HepG2 (cell line): Measurements from ENCODE around the gene CORO7. TPM values are rescaled to one million over a fixed set of nuclear protein-coding genes. Genes with fewer than 3 reads are reported as not detected.

Experiments
- ATAC-seq: fragments of 200-7000 bp; cut with Tn5 transposase; 3 replicates; pipeline ENCODE4 v1.9.1; 2020; ENCODE audit warnings: mild to moderate bottlenecking, moderate library complexity
- BruUV-seq: library from RNA; stranded (reverse); fragments of 400-500 nt; replicated peaks from 2 replicates; lab custom pipeline; 2021; lab: Mats Ljungman, UMichigan
- CTCF ChIA-PET: fragments of 300-600 bp; formaldehyde crosslinking; extraction: SDS; loops from one replicate; lab custom pipeline; 2021; ENCODE audit warnings: low total read pairs, inconsistent platforms, low intra/inter-chr PET ratio; lab: Yijun Ruan, JAX
- POLR2A ChIA-PET: fragments of 350-600 bp; sonication (Branson Sonifier 250); formaldehyde crosslinking; loops from one replicate; lab custom pipeline; 2020; ENCODE audit warnings: antibody characterized with exemption, inconsistent platforms; lab: Yijun Ruan, JAX
- DNase-seq: peaks from one replicate; pipeline ENCODE4 v3.0.0-alpha.2; 2015; ENCODE audit warnings: low spot score
- FAIRE-seq: peaks from 3 replicates; lab custom pipeline; 2011; peaks lifted over from hg19 to GRCh38; lab: Jason Lieb, UNC
- H2AFZ ChIP-seq: one replicate; pipeline ENCODE4 v1.6.1; 2011; ENCODE audit warnings: low read length, inconsistent platforms
- H3K27ac ChIP-seq: fragments of 300-600 bp; 3 replicates; pipeline ENCODE4 v1.8.0; 2011; ENCODE audit warnings: mixed run types, mild to moderate bottlenecking, mixed read lengths, low read length, inconsistent platforms; ENCODE audit not compliant: insufficient read depth; ENCODE audit errors: extremely low read length
- H3K27me3 ChIP-seq, 2 experiments: fragments of 200-600 bp in 1 of 2; 2 replicates in 1 of 2; 3 replicates in 1 of 2; pipeline versions ENCODE4 v1.6.0 to v1.8.0; 2011; ENCODE audit warnings: low read length in 2 of 2, mild to moderate bottlenecking in 2 of 2, moderate library complexity in 2 of 2, inconsistent platforms in 1 of 2; ENCODE audit not compliant: insufficient read depth in 2 of 2, control insufficient read depth in 1 of 2
- H3K36me3 ChIP-seq, 2 experiments: fragments of 200-600 bp in 1 of 2; replicated peaks in 1 of 2; 2 replicates in 1 of 2; 3 replicates in 1 of 2; pipeline versions ENCODE4 v1.5.1 to v1.8.0; 2011; ENCODE audit warnings: low read length in 2 of 2, inconsistent platforms in 1 of 2; ENCODE audit not compliant: insufficient read depth in 2 of 2, control insufficient read depth in 1 of 2
- H3K4me1 ChIP-seq: 2 replicates; pipeline ENCODE4 v1.5.1; 2012; ENCODE audit warnings: low read length, inconsistent platforms; ENCODE audit not compliant: insufficient read depth
- H3K4me2 ChIP-seq: 2 replicates; pipeline ENCODE4 v1.6.0; 2011; ENCODE audit warnings: low read depth, low read length, inconsistent platforms
- H3K4me3 ChIP-seq, 3 experiments: fragments of 200-600 bp in 1 of 3; sonication (generic), shearing (Covaris generic) in 1 of 3; replicated peaks in 1 of 3; 2 replicates each; pipeline ENCODE4 v1.5.1; 2011 to 2016; ENCODE audit warnings: low read length in 3 of 3, inconsistent platforms in 2 of 3, low read depth in 2 of 3, mild to moderate bottlenecking in 2 of 3, control low read depth in 1 of 3, mixed read lengths in 1 of 3; ENCODE audit not compliant: insufficient read depth in 1 of 3
- H3K79me2 ChIP-seq: one replicate; pipeline ENCODE4 v1.6.1; 2011; ENCODE audit warnings: low read length, inconsistent platforms; ENCODE audit not compliant: insufficient read depth
- H3K9ac ChIP-seq: 2 replicates; pipeline ENCODE4 v1.6.0; 2011; ENCODE audit warnings: mild to moderate bottlenecking, low read depth, low read length, inconsistent platforms; ENCODE audit not compliant: insufficient read depth
- H3K9me3 ChIP-seq: 2 replicates; pipeline ENCODE4 v1.5.1; 2012; ENCODE audit warnings: mild to moderate bottlenecking, low read length
- H4K20me1 ChIP-seq: 2 replicates; pipeline ENCODE4 v1.6.0; 2011; ENCODE audit warnings: inconsistent platforms, mild to moderate bottlenecking, low read length, moderate library complexity; ENCODE audit not compliant: insufficient read depth
- ATAD3A ChIP-seq: sonication (generic); formaldehyde crosslinking; IDR thresholded peaks from 2 replicates; pipeline ENCODE4 v1.4.0; 2020; ENCODE audit warnings: missing genetic modification reagents
- ELK4 ChIP-seq: sonication (generic); formaldehyde crosslinking; IDR thresholded peaks from 2 replicates; pipeline ENCODE4 v1.9.0; 2021; ENCODE audit warnings: missing genetic modification reagents, borderline replicate concordance
- HNF4A ChIP-seq: sonication (generic); formaldehyde crosslinking; IDR thresholded peaks from 2 replicates; pipeline ENCODE4 v1.4.0; 2020; ENCODE audit warnings: missing genetic modification reagents
- MIER2 ChIP-seq: IDR thresholded peaks from 2 replicates; pipeline ENCODE4 v1.6.1; 2016; ENCODE audit warnings: missing biosample characterization, missing genetic modification reagents
- PHF20 ChIP-seq: sonication (generic); formaldehyde crosslinking; IDR thresholded peaks from 2 replicates; pipeline ENCODE4 v1.5.0; 2020; ENCODE audit warnings: mild to moderate bottlenecking, missing genetic modification reagents
- ZKSCAN8 ChIP-seq: IDR thresholded peaks from 2 replicates; pipeline ENCODE4 v1.6.1; 2016; ENCODE audit warnings: borderline replicate concordance, missing genetic modification reagents, missing compliant biosample characterization
- ZNF740 ChIP-seq: sonication (generic); formaldehyde crosslinking; IDR thresholded peaks from 2 replicates; pipeline ENCODE4 v1.4.0; 2020; ENCODE audit warnings: missing genetic modification reagents
- WGBS: methylation state at CpG from one replicate; pipeline ENCODE4 v1.1.6; 2017; ENCODE audit warnings: low lambda C conversion rate; 5-methylcytosine and 5-hydroxymethylcytosine counted together
- in situ Hi-C: cut with HindIII; loops from 2 replicates; pipeline ENCODE4 v1.10.0; 2017; ENCODE audit warnings: low pct_unique_long_range_greater_than_20kb; ENCODE audit not compliant: extremely low pct_ligation_motif_present
- intact Hi-C: fragments of 100-400 bp; cut with micrococcal nuclease; formaldehyde crosslinking; loops from one replicate; pipeline ENCODE4 v1.10.0; 2022; ENCODE audit not compliant: unreplicated experiment
- polyA plus RNA-seq, 8 experiments: library from polyadenylated mRNA; depleted of rRNA in 3 of 8; stranded (reverse) in 7 of 8; unstranded in 1 of 8; fragments of >200 nt; fragmentation: Illumina TruSeq in 4 of 8; extraction: Trizol in 4 of 8; gene quantifications; 2 replicates each; pipeline versions ENCODE4 v1.2.1 to v1.2.3, GENCODE V29; 2011 to 2016; ENCODE audit warnings: low read depth in 4 of 8, missing spikeins in 1 of 8, mixed read lengths in 1 of 8; ENCODE audit not compliant: insufficient read depth in 1 of 8
- total RNA-seq, 5 experiments: library from RNA; depleted of rRNA; stranded (reverse); fragments of >200 nt; fragmentation: Illumina TruSeq; extraction: Trizol; gene quantifications; 2 replicates each; pipeline ENCODE4 v1.2.3, GENCODE V29; 2016; ENCODE audit warnings: low read depth in 1 of 5
- TF ChIP-seq, protein P1 (sequence below): sonication (generic); formaldehyde crosslinking; IDR thresholded peaks from 2 replicates; pipeline ENCODE4 v1.5.1; 2020; ENCODE audit warnings: mild to moderate bottlenecking, missing genetic modification reagents, moderate library complexity

The CORO7 gene
- total and polyA plus RNA-seq, 2 of the 13 experiments (the other 11 are each of a cell fraction or from before 2014, with no cell fraction given), result 9.9 to 14.3 TPM

DNA sequence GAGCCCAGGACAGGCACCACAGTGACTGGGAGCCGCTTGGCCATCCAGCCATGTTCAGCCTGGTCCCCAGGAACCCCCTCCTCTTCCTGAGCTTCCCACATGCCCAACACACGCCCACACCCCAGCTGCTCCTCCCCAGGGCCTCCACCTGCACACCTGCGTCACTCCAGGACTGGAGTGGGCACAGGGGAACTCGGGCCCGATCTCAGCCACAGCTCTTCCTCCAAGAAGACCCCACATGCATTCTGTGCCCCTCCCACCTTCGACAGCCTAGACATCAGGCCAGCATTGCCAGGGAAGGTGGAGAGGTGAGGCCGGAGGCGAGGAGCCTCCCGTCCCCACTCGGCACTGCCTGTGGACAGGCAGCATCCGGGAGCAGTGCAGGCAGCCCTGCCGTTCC is 50.8 kb downstream of the CORO7 start:
- Histone ChIP-seq H3K4me3 (no peak overlapping the region), H3K4me2 (no peak overlapping the region), H3K27me3 (no peaks in the 10 kb centered on the region), H4K20me1 (no peaks in the 10 kb centered on the region), H3K36me3 (peaks cover 0 to 1% of the 10 kb centered on the region in 2 experiments; a peak in 1 of 5 replicates), H3K9me3 (no peaks in the 10 kb centered on the region), H3K79me2 (no peaks in the 10 kb centered on the region), H3K9ac (no peak overlapping the region), H2AFZ (no peak overlapping the region), H3K27ac (no peak overlapping the region), H3K4me1 (peaks cover 49% of the 10 kb centered on the region)
- ATAC-seq (no peak), DNase-seq (no peak), FAIRE-seq (no peak)
- ChIA-PET CTCF (no interaction called here), POLR2A (interaction anchor here (0.6 kb wide), 1 partner anchor 50 kb away, joined by 3 read pairs; no protein-coding TSS in a partner anchor)
- TF ChIP-seq, protein P1, sequence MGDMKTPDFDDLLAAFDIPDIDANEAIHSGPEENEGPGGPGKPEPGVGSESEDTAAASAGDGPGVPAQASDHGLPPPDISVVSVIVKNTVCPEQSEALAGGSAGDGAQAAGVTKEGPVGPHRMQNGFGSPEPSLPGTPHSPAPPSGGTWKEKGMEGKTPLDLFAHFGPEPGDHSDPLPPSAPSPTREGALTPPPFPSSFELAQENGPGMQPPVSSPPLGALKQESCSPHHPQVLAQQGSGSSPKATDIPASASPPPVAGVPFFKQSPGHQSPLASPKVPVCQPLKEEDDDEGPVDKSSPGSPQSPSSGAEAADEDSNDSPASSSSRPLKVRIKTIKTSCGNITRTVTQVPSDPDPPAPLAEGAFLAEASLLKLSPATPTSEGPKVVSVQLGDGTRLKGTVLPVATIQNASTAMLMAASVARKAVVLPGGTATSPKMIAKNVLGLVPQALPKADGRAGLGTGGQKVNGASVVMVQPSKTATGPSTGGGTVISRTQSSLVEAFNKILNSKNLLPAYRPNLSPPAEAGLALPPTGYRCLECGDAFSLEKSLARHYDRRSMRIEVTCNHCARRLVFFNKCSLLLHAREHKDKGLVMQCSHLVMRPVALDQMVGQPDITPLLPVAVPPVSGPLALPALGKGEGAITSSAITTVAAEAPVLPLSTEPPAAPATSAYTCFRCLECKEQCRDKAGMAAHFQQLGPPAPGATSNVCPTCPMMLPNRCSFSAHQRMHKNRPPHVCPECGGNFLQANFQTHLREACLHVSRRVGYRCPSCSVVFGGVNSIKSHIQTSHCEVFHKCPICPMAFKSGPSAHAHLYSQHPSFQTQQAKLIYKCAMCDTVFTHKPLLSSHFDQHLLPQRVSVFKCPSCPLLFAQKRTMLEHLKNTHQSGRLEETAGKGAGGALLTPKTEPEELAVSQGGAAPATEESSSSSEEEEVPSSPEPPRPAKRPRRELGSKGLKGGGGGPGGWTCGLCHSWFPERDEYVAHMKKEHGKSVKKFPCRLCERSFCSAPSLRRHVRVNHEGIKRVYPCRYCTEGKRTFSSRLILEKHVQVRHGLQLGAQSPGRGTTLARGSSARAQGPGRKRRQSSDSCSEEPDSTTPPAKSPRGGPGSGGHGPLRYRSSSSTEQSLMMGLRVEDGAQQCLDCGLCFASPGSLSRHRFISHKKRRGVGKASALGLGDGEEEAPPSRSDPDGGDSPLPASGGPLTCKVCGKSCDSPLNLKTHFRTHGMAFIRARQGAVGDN (CRISPR knock-in tag), result 0 out of 2 replicates have a peak, but pooled peaks have one; percentile 8
- TF ChIP-seq HNF4A (CRISPR knock-in tag), result no peak
- BruUV-seq, result no TSS peak
- WGBS, result 91% methylated on average over 9 of the region's 12 CpGs
- in situ Hi-C loops, result no loop called here
- intact Hi-C loops, result no loop called here

GRCh38 chr16:4365014-4365406 is 51.4 kb downstream of the CORO7 start:
- H3K27me3 ChIP-seq, result no peaks in the 10 kb centered on the region
- no peaks in the 10 kb centered on the region for H3K79me2 ChIP-seq
- no TSS peak for BruUV-seq
- H2AFZ ChIP-seq, result no peak overlapping the region
- WGBS, result 100% methylated on average over 3 of the region's 10 CpGs
- in situ Hi-C loops (no loop called here), intact Hi-C loops (no loop called here)
- H3K27ac ChIP-seq, result no peak overlapping the region
- H3K9ac ChIP-seq, result no peak overlapping the region
- H3K9me3 ChIP-seq, result no peaks in the 10 kb centered on the region
- FAIRE-seq (no peak), DNase-seq (no peak), ATAC-seq (no peak)
- POLR2A ChIA-PET, result no interaction called here
- no peak overlapping the region for H3K4me2 ChIP-seq
- H3K36me3 ChIP-seq, result peaks cover 0 to 1% of the 10 kb centered on the region in 2 experiments; a peak in 1 of 5 replicates
- no peak overlapping the region for H3K4me3 ChIP-seq
- no peaks in the 10 kb centered on the region for H4K20me1 ChIP-seq
- CTCF ChIA-PET, result no interaction called here
- H3K4me1 ChIP-seq, result peaks cover 48% of the 10 kb centered on the region
- TF ChIP-seq ELK4 (CRISPR knock-in tag) (no peak), PHF20 (no peak), MIER2 (CRISPR knock-in tag) (no peak), ATAD3A (CRISPR knock-in tag) (no peak), ZKSCAN8 (CRISPR knock-in tag) (no peak), ZNF740 (CRISPR knock-in tag) (no peak)
